SKM-1 (cell line): Measurements from ENCODE around the gene SLU7.

Source experiments
- DNase-seq: peaks from one replicate; lab custom pipeline; 2025; ENCODE audit not compliant: unreplicated experiment; lab: John Stamatoyannopoulos, UW

Gene SLU7

GRCh38 chr5:160420331-160420610 lies 1.4 kb upstream of the SLU7 start:
- DNase-seq: no peak

GRCh38 chr5:160419458-160420330 lies 813 bp upstream of the SLU7 start:
- no peak for DNase-seq

- peak; percentile 74 for DNase-seq
These were observed 19.2 kb downstream of the SLU7 start, which contains the start of gene FAM200C for GRCh38 chr5:160399402-160400353. Gene FAM200C (minus strand): TSS chr5:160400054. CDS start chr5:160395490, 4,564 bp downstream.

- no peak for DNase-seq
These were observed 20.1 kb downstream of the SLU7 start for GRCh38 chr5:160398806-160399205.

- no peak for DNase-seq
These were observed 21.4 kb downstream of the SLU7 start for GRCh38 chr5:160397492-160397891.

- no peak for DNase-seq
These were observed 23.8 kb downstream of the SLU7 start for GRCh38 chr5:160395111-160395510.

GRCh38 chr5:160390787-160391696 lies 27.8 kb downstream of the SLU7 start:
- no peak for DNase-seq

GRCh38 chr5:160387445-160387844 lies 31.4 kb downstream of the SLU7 start:
- no peak for DNase-seq

GRCh38 chr5:160385496-160385895 lies 33.4 kb downstream of the SLU7 start:
- DNase-seq: no peak

- no peak for DNase-seq
These were observed 34.2 kb downstream of the SLU7 start for GRCh38 chr5:160384681-160385080.

- no peak for DNase-seq
These were observed 36.5 kb downstream of the SLU7 start for GRCh38 chr5:160382346-160382745.

GRCh38 chr5:160380041-160380440 lies 38.8 kb downstream of the SLU7 start:
- no peak for DNase-seq

- no peak for DNase-seq
These were observed 39.4 kb downstream of the SLU7 start for GRCh38 chr5:160379511-160379910.

- no peak for DNase-seq
These were observed 40.6 kb downstream of the SLU7 start for GRCh38 chr5:160378330-160378729.

GRCh38 chr5:160377651-160378050 lies 41.2 kb downstream of the SLU7 start:
- no peak for DNase-seq

GRCh38 chr5:160376416-160376815 lies 42.5 kb downstream of the SLU7 start:
- no peak for DNase-seq

- DNase-seq: no peak
These were observed 43.2 kb downstream of the SLU7 start for GRCh38 chr5:160375701-160376100.

- DNase-seq: no peak
These were observed 43.7 kb downstream of the SLU7 start for GRCh38 chr5:160375166-160375565.

GRCh38 chr5:160371294-160371693 lies 47.6 kb downstream of the SLU7 start:
- no peak for DNase-seq

- DNase-seq: no peak
These were observed 48.2 kb downstream of the SLU7 start for GRCh38 chr5:160370713-160371034.
